GM12878 (cell line): ENCODE data around the gene SMAP1. TPM values are rescaled to one million over a fixed set of nuclear protein-coding genes. Genes with fewer than 3 reads are reported as not detected.

Source experiments
- ATAC-seq: fragments of 200-7000 bp; cut with Tn5 transposase; 3 replicates; pipeline ENCODE4 v1.9.1; 2020; ENCODE audit warnings: mild to moderate bottlenecking, moderate library complexity
- BruUV-seq: library from RNA; stranded (reverse); fragments of 400-500 nt; replicated peaks from 2 replicates; lab custom pipeline; 2021; lab: Mats Ljungman, UMichigan
- CTCF ChIA-PET: fragments of 300-600 bp; sonication (Branson Sonifier 250); formaldehyde crosslinking; extraction: SDS; loops from one replicate; lab custom pipeline; 2021; ENCODE audit warnings: inconsistent platforms; lab: Yijun Ruan, JAX
- POLR2A ChIA-PET: fragments of 350-600 bp; formaldehyde crosslinking; extraction: SDS; loops from one replicate; lab custom pipeline; 2021; ENCODE audit warnings: inconsistent platforms; lab: Charles Lee
- RAD21 ChIA-PET: fragments of 300-600 bp; sonication (Branson Sonifier 250); formaldehyde crosslinking; loops from one replicate; lab custom pipeline; 2023; ENCODE audit warnings: antibody characterized with exemption; ENCODE audit not compliant: unreplicated experiment; lab: Charles Lee
- SMC1A ChIA-PET: fragments of 300-600 bp; sonication (Branson Sonifier 250); formaldehyde crosslinking; loops from one replicate; lab custom pipeline; 2023; ENCODE audit not compliant: unreplicated experiment, uncharacterized antibody; lab: Charles Lee
- DNase-seq: peaks from one replicate; pipeline ENCODE4 v3.0.0-alpha.2; 2011; ENCODE audit warnings: low read depth, low spot score
- FAIRE-seq: peaks from 3 replicates; lab custom pipeline; 2011; peaks lifted over from hg19 to GRCh38; lab: Jason Lieb, UNC
- H2AFZ ChIP-seq: 2 replicates; pipeline ENCODE4 v1.6.0; 2011; ENCODE audit warnings: low read depth, low read length, control low read depth; ENCODE audit not compliant: control insufficient read depth
- H3K27ac ChIP-seq: 2 replicates; pipeline ENCODE4 v1.5.1; 2011; ENCODE audit warnings: control low read depth; ENCODE audit not compliant: control insufficient read depth, insufficient read depth
- H3K27me3 ChIP-seq, 2 experiments: replicated peaks in 1 of 2; 2 replicates each; pipeline versions ENCODE4 v1.6.0 to v1.6.1; 2011; ENCODE audit warnings: low read length in 1 of 2; ENCODE audit not compliant: control insufficient read depth in 2 of 2, insufficient read depth in 2 of 2
- H3K36me3 ChIP-seq, 2 experiments: 2 replicates each; pipeline ENCODE4 v1.5.1; 2011; ENCODE audit warnings: low read length in 1 of 2; ENCODE audit not compliant: control insufficient read depth in 2 of 2, insufficient read depth in 2 of 2
- H3K4me1 ChIP-seq: 2 replicates; pipeline ENCODE4 v1.6.1; 2011; ENCODE audit warnings: mild to moderate bottlenecking, low read length, moderate library complexity, mixed read lengths; ENCODE audit not compliant: control insufficient read depth, insufficient read depth
- H3K4me2 ChIP-seq: 2 replicates; pipeline ENCODE4 v1.6.0; 2011; ENCODE audit warnings: control low read depth; ENCODE audit not compliant: control insufficient read depth, insufficient read depth
- H3K4me3 ChIP-seq: fragments of 200-600 bp; sonication (generic); 2 replicates; pipeline ENCODE4 v1.5.1; 2016
- H3K79me2 ChIP-seq: 2 replicates; pipeline ENCODE4 v1.6.0; 2011; ENCODE audit warnings: low read length; ENCODE audit not compliant: control insufficient read depth, insufficient read depth
- H3K9ac ChIP-seq: 2 replicates; pipeline ENCODE4 v1.8.0; 2011; ENCODE audit warnings: low read length, control low read depth, mixed read lengths; ENCODE audit not compliant: control insufficient read depth, insufficient read depth
- H3K9me3 ChIP-seq: replicated peaks from 3 replicates; pipeline ENCODE4 v1.5.1; 2011; ENCODE audit warnings: mild to moderate bottlenecking, low read length; ENCODE audit not compliant: control insufficient read depth, insufficient read depth
- H4K20me1 ChIP-seq: 2 replicates; pipeline ENCODE4 v1.6.0; 2011; ENCODE audit not compliant: control insufficient read depth, insufficient read depth
- ATF2 ChIP-seq: IDR thresholded peaks from 2 replicates; pipeline ENCODE4 v1.6.1; 2012; ENCODE audit warnings: low read length, inconsistent platforms
- BMI1 ChIP-seq: fragments of 450-650 bp; IDR thresholded peaks from 2 replicates; pipeline ENCODE4 v1.6.1; 2016; ENCODE audit warnings: mild to moderate bottlenecking, moderate library complexity, borderline replicate concordance
- CREM ChIP-seq: IDR thresholded peaks from 2 replicates; pipeline ENCODE4 v1.6.1; 2014; ENCODE audit warnings: antibody characterized with exemption, low read depth
- DPF2 ChIP-seq: fragments of 450-650 bp; IDR thresholded peaks from 2 replicates; pipeline ENCODE4 v1.6.1; 2017; ENCODE audit warnings: mild to moderate bottlenecking
- E2F4 ChIP-seq: IDR thresholded peaks from 2 replicates; pipeline ENCODE4 v1.6.1; 2012; ENCODE audit warnings: low read depth, low read length, improper control_type of control experiment
- EGR1 ChIP-seq, 2 experiments: IDR thresholded peaks; 1 replicate in 1 of 2; 2 replicates in 1 of 2; pipeline ENCODE4 v1.6.1; 2011 to 2012; ENCODE audit warnings: low read depth in 2 of 2, low read length in 2 of 2, borderline replicate concordance in 1 of 2, mild to moderate bottlenecking in 1 of 2, moderate library complexity in 1 of 2
- HDAC6 ChIP-seq: fragments of 200-600 bp; sonication (generic); IDR thresholded peaks from one replicate; pipeline ENCODE4 v1.8.0; 2017; ENCODE audit warnings: antibody characterized with exemption; ENCODE audit not compliant: unreplicated experiment
- HDGF ChIP-seq: fragments of 450-650 bp; IDR thresholded peaks from 2 replicates; pipeline ENCODE4 v1.6.1; 2016; ENCODE audit warnings: antibody characterized with exemption
- IKZF2 ChIP-seq, 2 experiments: fragments of 450-650 bp; IDR thresholded peaks; 2 replicates each; pipeline ENCODE4 v1.6.1; 2017; ENCODE audit warnings: mild to moderate bottlenecking in 2 of 2, moderate library complexity in 2 of 2
- NFIC ChIP-seq: IDR thresholded peaks from 2 replicates; pipeline ENCODE4 v1.6.1; 2012; ENCODE audit warnings: low read depth, mild to moderate bottlenecking, inconsistent platforms, low read length, moderate library complexity
- NRF1 ChIP-seq: conservative IDR thresholded peaks from 2 replicates; pipeline ENCODE4 v1.6.1; 2011; ENCODE audit warnings: mild to moderate bottlenecking, low read depth, low read length, improper control_type of control experiment
- PAX5 ChIP-seq: IDR thresholded peaks from 2 replicates; pipeline ENCODE4 v1.6.1; 2011; ENCODE audit warnings: low read depth, low read length, borderline replicate concordance
- RB1 ChIP-seq: fragments of 450-650 bp; formaldehyde crosslinking; IDR thresholded peaks from 2 replicates; pipeline ENCODE4 v1.6.1; 2017; ENCODE audit warnings: mild to moderate bottlenecking, borderline replicate concordance
- SIX5 ChIP-seq: IDR thresholded peaks from 2 replicates; pipeline ENCODE4 v1.6.1; 2011; ENCODE audit warnings: mild to moderate bottlenecking, low read depth, low read length, moderate library complexity; ENCODE audit not compliant: severe bottlenecking
- SMAD5 ChIP-seq: IDR thresholded peaks from 2 replicates; pipeline ENCODE4 v1.6.1; 2016; ENCODE audit warnings: antibody characterized with exemption, low read depth
- SPI1 ChIP-seq: IDR thresholded peaks from 2 replicates; pipeline ENCODE4 v1.6.1; 2011; ENCODE audit warnings: low read depth, mild to moderate bottlenecking, low read length, moderate library complexity, borderline replicate concordance; ENCODE audit not compliant: insufficient read depth
- TAF1 ChIP-seq: IDR thresholded peaks from 2 replicates; pipeline ENCODE4 v1.6.1; 2011; ENCODE audit warnings: mild to moderate bottlenecking, low read depth, low read length, borderline replicate concordance
- YY1 ChIP-seq: IDR thresholded peaks from 2 replicates; pipeline ENCODE4 v1.6.1; 2011; ENCODE audit warnings: low read depth, mild to moderate bottlenecking, low read length
- ZBTB4 ChIP-seq: fragments of 450-650 bp; formaldehyde crosslinking; IDR thresholded peaks from 2 replicates; pipeline ENCODE4 v1.4.0; 2022; ENCODE audit warnings: mild to moderate bottlenecking, moderate library complexity
- WGBS: methylation state at CpG from one replicate; pipeline ENCODE4 v1.1.6; 2016; ENCODE audit warnings: low lambda C conversion rate; ENCODE audit not compliant: insufficient replicate concordance, insufficient coverage; ENCODE audit errors: missing lambda C conversion rate; 5-methylcytosine and 5-hydroxymethylcytosine counted together
- in situ Hi-C: fragments of 300-500 bp; cut with MboI; formaldehyde crosslinking; loops from 9 replicates; pipeline ENCODE4 v1.14.3; 2018; ENCODE audit warnings: mixed read lengths
- intact Hi-C: fragments of 100-400 bp; cut with micrococcal nuclease; formaldehyde crosslinking; loops from one replicate; pipeline ENCODE4 v1.14.2; 2022; ENCODE audit not compliant: unreplicated experiment
- polyA plus RNA-seq, 11 experiments: library from polyadenylated mRNA; depleted of rRNA in 4 of 11; unstranded in 6 of 11; stranded (reverse) in 5 of 11; fragments of >200 nt; fragmentation: Nextera tagmentation in 4 of 11; fragmentation: Illumina TruSeq in 1 of 11; extraction: Ambion mirVana in 4 of 11; extraction: Trizol in 1 of 11; gene quantifications; 1 replicate in 1 of 11; 2 replicates in 10 of 11; pipeline versions ENCODE4 v1.2.1 to v1.2.3, GENCODE V29; 2011 to 2016; ENCODE audit warnings: inconsistent platforms in 2 of 11, missing spikeins in 2 of 11, low read depth in 1 of 11
- total RNA-seq, 4 experiments: library from RNA; depleted of rRNA in 3 of 4; stranded (reverse); fragments of >200 nt in 3 of 4; fragmentation: Illumina TruSeq in 1 of 4; extraction: Trizol in 1 of 4; gene quantifications; 2 replicates each; pipeline versions ENCODE4 v1.2.1 to v1.2.3, GENCODE V29; 2013 to 2021

SMAP1 gene
- total and polyA plus RNA-seq, 10 of the 15 experiments (the other 5 are each of a cell fraction or from before 2014, with no cell fraction given) = 13.7 to 33.9 (median 25.3) TPM

GRCh38 chr6:70633870-70634269 lies 33.8 kb upstream of the SMAP1 start:
- Histone ChIP-seq H3K27ac (no peak overlapping the region), H3K4me3 (no peak overlapping the region), H3K4me1 (no peaks in the 10 kb centered on the region), H2AFZ (no peak overlapping the region), H3K36me3 (no peaks in the 10 kb centered on the region), H3K9ac (no peak overlapping the region), H3K9me3 (no peaks in the 10 kb centered on the region), H3K27me3 (no peaks in the 10 kb centered on the region; a peak in 1 of 4 replicates), H4K20me1 (no peaks in the 10 kb centered on the region), H3K79me2 (no peaks in the 10 kb centered on the region), H3K4me2 (no peak overlapping the region)
- no peak for FAIRE-seq
- WGBS = 16% methylated on average over 2 of the region's 2 CpGs
- ATAC-seq = peak; percentile 45
- no peak for TF ChIP-seq SMAD5
- no peak for TF ChIP-seq SIX5
- no peak for TF ChIP-seq RB1
- no peak for TF ChIP-seq E2F4
- no peak for TF ChIP-seq DPF2
- no peak for TF ChIP-seq ATF2
- TF ChIP-seq TAF1 = no peak
- no peak for TF ChIP-seq PAX5
- TF ChIP-seq YY1 = no peak
- no peak for TF ChIP-seq NRF1
- TF ChIP-seq IKZF2 (IDR thresholded peaks at IDR 0.05) = no peak
- no peak for TF ChIP-seq HDGF
- TF ChIP-seq CREM = no peak
- no peak for TF ChIP-seq SPI1
- no peak for TF ChIP-seq EGR1 (IDR thresholded peaks at IDR 0.05; ENCODE audit: borderline replicate concordance in 1 of 2, low read depth in 2 of 2, low read length in 2 of 2)
- TF ChIP-seq ZBTB4 (CRISPR knock-in tag) = no peak
- TF ChIP-seq BMI1 = no peak
- TF ChIP-seq HDAC6 = no peak
- no peak for TF ChIP-seq NFIC
- no peak for DNase-seq
- RAD21 ChIA-PET = no interaction called here
- POLR2A ChIA-PET = interaction anchor here (0.6 to 0.7 kb wide), 2 partner anchors 11 to 31 kb away, joined by 3 to 13 read pairs; no protein-coding TSS in a partner anchor
- intact Hi-C loops = no loop called here
- no TSS peak for BruUV-seq
- CTCF ChIA-PET = no interaction called here
- SMC1A ChIA-PET = no interaction called here
- in situ Hi-C loops = no loop called here
